Activated CD4-positive, alpha-beta T cell treated with anti-CD3 and anti-CD28 coated beads, Interleukin-2, Interleukin-4, amounts not matched to agents 100 ng/mL and 50 ng/mL, durations not matched to agents 16 hours and 8 hours (primary cell): ENCODE results near the gene GLIPR1L2.
"Not testable (repeated sequence)": the region's sequence is repeated elsewhere in the genome, so short reads cannot be mapped to it uniquely, and the experiment has no call there.

Experiments
- DNase-seq: peaks from one replicate; pipeline ENCODE4 v3.0.0-alpha.2; 2020; ENCODE audit warnings: low spot score

GLIPR1L2 gene

GRCh38 chr12:75437564-75437963, 46.7 kb downstream of the GLIPR1L2 start:
- DNase-seq: peak; percentile 11

GRCh38 chr12:75438059-75438754, 47.3 kb downstream of the GLIPR1L2 start:
- no peak for DNase-seq

DNA sequence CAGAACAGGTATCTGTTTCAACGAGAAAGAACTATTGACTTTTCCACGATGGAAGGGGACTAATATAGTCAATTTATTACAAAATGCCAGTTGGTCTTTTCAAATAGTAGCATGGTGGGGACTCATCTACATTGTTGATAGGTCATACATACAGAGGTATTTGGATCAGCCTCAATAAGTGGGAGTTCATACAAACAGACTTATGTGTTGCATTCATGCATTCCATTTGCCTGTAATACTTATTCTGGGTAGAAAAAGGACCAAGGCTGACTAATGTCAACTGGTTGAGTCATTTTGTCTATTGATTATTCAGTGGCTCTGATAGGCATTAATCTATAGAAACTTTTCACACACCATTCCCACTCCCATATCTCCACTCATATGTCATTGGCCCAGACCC, 48.2 kb downstream of the GLIPR1L2 start:
- no peak for DNase-seq

- no peak for DNase-seq
Observed at GRCh38 chr12:75439930-75440329, 49.0 kb downstream of the GLIPR1L2 start.

- DNase-seq: not testable (repeated sequence)
Observed at GRCh38 chr12:75441687-75442449, 51.0 kb downstream of the GLIPR1L2 start.

- not testable (repeated sequence) for DNase-seq
Observed at GRCh38 chr12:75442454-75442853, 51.6 kb downstream of the GLIPR1L2 start.

DNA sequence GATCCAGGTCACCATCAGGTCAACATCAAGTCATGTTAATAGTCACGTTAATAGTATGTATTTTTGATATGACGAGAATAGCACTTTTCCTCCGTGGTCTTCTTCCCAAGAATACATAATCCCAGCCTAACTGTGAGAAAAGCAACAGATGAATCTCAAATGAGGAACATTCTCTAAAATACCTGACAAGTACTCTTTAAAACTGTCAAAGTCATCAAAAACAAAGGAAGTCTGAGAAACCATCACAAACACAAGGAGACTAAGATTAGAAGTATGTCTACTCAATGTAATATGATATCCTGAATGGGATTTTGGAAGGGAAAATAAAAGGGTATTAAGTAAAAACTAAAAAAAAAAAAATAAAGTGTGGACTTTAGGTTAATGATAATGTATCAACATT, 52.8 kb downstream of the GLIPR1L2 start:
- no peak for DNase-seq

GRCh38 chr12:75444429-75445136, 53.7 kb downstream of the GLIPR1L2 start:
- no peak for DNase-seq

- not testable (repeated sequence) for DNase-seq
Observed at GRCh38 chr12:75445137-75445507, 54.2 kb downstream of the GLIPR1L2 start.

- DNase-seq: no peak
Observed at GRCh38 chr12:75446857-75447256, 56.0 kb downstream of the GLIPR1L2 start.

DNA sequence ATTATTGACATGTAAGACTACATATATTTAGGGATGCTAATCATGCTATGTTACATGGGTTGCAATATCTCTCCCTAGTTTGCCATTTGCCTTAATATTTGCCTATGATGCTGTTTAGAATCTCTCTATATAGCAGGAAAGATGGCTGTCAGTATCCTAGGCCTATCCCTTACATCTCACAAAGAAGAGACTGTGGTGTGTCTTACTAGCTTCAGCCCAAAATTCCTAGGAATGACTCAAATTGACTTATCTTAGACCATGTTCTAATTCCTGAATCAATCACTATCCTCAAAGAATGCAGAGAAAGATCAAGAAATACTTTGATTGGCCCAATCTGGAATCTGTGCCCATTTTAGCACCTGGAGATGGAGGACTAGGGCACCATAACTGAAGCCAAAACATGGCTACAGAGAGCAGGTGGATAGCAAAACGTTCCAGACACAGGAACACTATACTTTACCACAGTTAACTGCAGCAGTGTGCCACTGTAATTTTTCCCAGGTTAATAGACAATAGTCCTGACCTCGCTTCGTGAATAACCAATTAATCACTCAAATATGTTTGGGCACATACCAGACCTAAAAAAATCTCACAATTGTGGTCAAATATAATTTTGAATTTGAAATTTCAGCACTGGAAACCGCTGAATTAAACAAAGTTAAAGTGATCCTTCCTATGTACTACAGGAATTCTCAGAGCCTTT, 57.0 kb downstream of the GLIPR1L2 start:
- DNase-seq: no peak

DNA sequence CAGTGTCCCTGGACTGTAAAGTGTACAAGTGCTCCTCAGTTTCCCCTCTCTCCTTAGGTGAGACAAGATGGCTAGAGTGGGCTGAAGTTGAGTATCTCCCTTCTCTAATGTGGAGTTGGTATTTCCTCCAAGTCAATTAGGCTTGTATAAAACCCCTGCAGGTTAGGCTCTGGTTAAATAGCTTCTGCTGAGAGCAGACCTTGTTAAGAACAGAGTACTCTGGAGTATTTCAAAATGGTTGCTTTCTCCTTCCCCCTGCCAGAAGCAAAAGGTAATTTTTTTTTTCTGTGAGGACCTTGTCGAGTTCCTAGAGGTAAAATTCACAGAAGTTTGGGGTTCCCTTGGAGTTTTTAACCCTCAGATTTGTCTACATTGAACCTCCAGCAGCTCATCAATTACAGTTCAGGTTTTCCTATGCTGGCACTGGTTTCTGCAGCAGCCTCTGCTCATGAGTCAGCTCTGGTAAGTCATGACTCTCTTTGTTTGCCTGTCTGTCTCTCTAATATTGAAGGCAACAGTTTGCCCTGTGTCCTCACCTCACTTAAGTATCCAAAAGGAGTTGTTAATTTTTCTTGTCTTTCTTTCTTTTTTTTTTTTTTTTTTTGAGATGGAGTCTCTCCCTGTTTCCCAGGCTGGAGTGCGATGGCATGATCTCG, 61.9 kb downstream of the GLIPR1L2 start:
- no peak for DNase-seq

GRCh38 chr12:75455839-75456238, 65.0 kb downstream of the GLIPR1L2 start:
- no peak for DNase-seq

- peak; percentile 15 for DNase-seq
Observed at GRCh38 chr12:75457191-75457590, 66.3 kb downstream of the GLIPR1L2 start.

- DNase-seq: not testable (repeated sequence)
Observed at GRCh38 chr12:75457866-75458265, 67.0 kb downstream of the GLIPR1L2 start.

DNA sequence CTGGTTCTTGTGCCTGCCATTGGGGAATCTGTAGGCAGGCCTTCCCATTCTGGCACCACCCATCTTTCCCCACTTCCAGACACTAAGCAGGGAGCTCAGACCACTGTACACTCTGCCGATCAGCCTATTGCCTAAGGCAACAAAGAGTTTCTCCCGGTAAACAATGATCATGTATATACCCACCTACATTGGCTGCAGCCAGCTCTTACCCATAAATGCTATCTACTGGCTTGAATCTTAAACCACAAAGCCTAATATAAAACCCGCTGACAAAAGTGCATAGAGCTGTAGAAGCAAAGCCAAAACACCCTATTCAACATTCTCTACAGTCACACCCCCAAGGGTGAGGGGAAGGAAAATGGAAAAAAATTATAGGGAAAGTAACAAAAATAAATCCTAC, 68.9 kb downstream of the GLIPR1L2 start:
- no peak for DNase-seq

- DNase-seq: no peak
Observed at GRCh38 chr12:75460204-75460603, 69.3 kb downstream of the GLIPR1L2 start.

- DNase-seq: no peak
Observed at GRCh38 chr12:75471902-75472890, 81.3 kb downstream of the GLIPR1L2 start.

DNA sequence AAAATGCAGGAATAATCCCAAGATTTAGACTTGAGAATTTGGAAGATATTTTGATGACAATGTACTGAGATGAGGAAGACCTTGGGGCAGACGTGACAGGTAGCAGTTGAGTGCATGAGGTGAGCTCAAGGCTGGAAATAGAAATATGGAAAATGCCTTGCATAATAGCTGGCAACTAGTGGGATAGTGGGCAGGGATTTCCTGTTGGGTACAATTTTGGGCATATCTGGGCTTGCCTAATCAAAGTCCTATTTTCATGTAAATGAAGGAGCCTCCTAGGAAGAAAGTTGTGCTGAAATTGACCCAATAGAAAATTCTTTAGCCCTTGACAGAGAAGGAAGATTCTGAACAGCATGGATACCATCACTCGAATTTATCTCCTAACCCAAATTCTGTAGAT, 83.2 kb downstream of the GLIPR1L2 start:
- no peak for DNase-seq

GRCh38 chr12:75476071-75476470, 85.2 kb downstream of the GLIPR1L2 start:
- DNase-seq: peak; percentile 11

GRCh38 chr12:75477137-75477536, 86.2 kb downstream of the GLIPR1L2 start:
- DNase-seq: peak; percentile 17
